MM.1S (cell line): ENCODE measurements around the gene EDAR.

Source experiments
- DNase-seq: peaks from one replicate; pipeline ENCODE4 v3.0.0-alpha.2; 2015
- H2AFZ ChIP-seq: fragments of 300-600 bp; sonication (generic); 2 replicates; pipeline ENCODE4 v1.6.0; 2016; ENCODE audit warnings: antibody characterized with exemption, low read length
- H3F3A ChIP-seq: fragments of 300-600 bp; sonication (generic); 2 replicates; pipeline ENCODE4 v1.6.1; 2016; ENCODE audit warnings: mild to moderate bottlenecking, antibody characterized with exemption, low read length, moderate library complexity, mixed read lengths; ENCODE audit not compliant: insufficient read depth
- H3K27ac ChIP-seq: fragments of 300-600 bp; sonication (generic); 2 replicates; pipeline ENCODE4 v1.5.1; 2016; ENCODE audit warnings: mild to moderate bottlenecking, low read length
- H3K27me3 ChIP-seq: fragments of 300-600 bp; sonication (generic); replicated peaks from 2 replicates; pipeline ENCODE4 v1.6.0; 2016; ENCODE audit warnings: low read length; ENCODE audit not compliant: insufficient read depth
- H3K36me3 ChIP-seq: fragments of 300-600 bp; sonication (generic); replicated peaks from 2 replicates; pipeline ENCODE4 v1.6.1; 2016; ENCODE audit warnings: mild to moderate bottlenecking, low read length, mixed read lengths; ENCODE audit not compliant: insufficient read depth
- H3K4me1 ChIP-seq: fragments of 300-600 bp; sonication (generic); 2 replicates; pipeline ENCODE4 v1.6.1; 2016; ENCODE audit warnings: low read length, mixed read lengths
- H3K4me2 ChIP-seq: fragments of 300-600 bp; sonication (generic); 2 replicates; pipeline ENCODE4 v1.6.0; 2016; ENCODE audit warnings: low read depth, low read length
- H3K4me3 ChIP-seq: fragments of 300-600 bp; sonication (generic); 2 replicates; pipeline ENCODE4 v1.5.1; 2016; ENCODE audit warnings: low read length, mixed read lengths
- H3K79me2 ChIP-seq: fragments of 300-600 bp; sonication (generic); 2 replicates; pipeline ENCODE4 v1.6.1; 2016; ENCODE audit warnings: mixed run types, low read length, mixed read lengths
- H3K9ac ChIP-seq: fragments of 300-600 bp; sonication (generic); 2 replicates; pipeline ENCODE4 v1.6.1; 2016; ENCODE audit warnings: low read length, mixed read lengths
- H3K9me2 ChIP-seq: fragments of 300-600 bp; sonication (generic); replicated peaks from 2 replicates; pipeline ENCODE4 v1.6.1; 2016; ENCODE audit warnings: mild to moderate bottlenecking, low read length, mixed read lengths; ENCODE audit not compliant: insufficient read depth
- H3K9me3 ChIP-seq: fragments of 300-600 bp; sonication (generic); replicated peaks from 2 replicates; pipeline ENCODE4 v1.6.1; 2016; ENCODE audit warnings: mild to moderate bottlenecking, low read length, mixed read lengths; ENCODE audit not compliant: insufficient read depth
- H4K20me1 ChIP-seq: fragments of 300-600 bp; sonication (generic); 2 replicates; pipeline ENCODE4 v1.6.1; 2016; ENCODE audit warnings: mild to moderate bottlenecking, low read length, moderate library complexity, mixed read lengths; ENCODE audit not compliant: insufficient read depth
- EZH2 ChIP-seq: fragments of 300-600 bp; sonication (generic); optimal IDR thresholded peaks from 2 replicates; pipeline ENCODE3; 2017; ENCODE audit warnings: low read depth, mild to moderate bottlenecking, antibody characterized with exemption, low read length, mixed read lengths
- EZH2phosphoT487 ChIP-seq: fragments of 300-600 bp; sonication (generic); IDR thresholded peaks from 2 replicates; pipeline ENCODE4 v1.6.1; 2018; ENCODE audit warnings: antibody characterized with exemption, low read length
- TF ChIP-seq, protein P1 (sequence below): fragments of 300-600 bp; sonication (generic); IDR thresholded peaks from 2 replicates; pipeline ENCODE4 v1.5.1; 2016; ENCODE audit warnings: antibody characterized with exemption, low read length, mixed read lengths

The EDAR gene

DNA sequence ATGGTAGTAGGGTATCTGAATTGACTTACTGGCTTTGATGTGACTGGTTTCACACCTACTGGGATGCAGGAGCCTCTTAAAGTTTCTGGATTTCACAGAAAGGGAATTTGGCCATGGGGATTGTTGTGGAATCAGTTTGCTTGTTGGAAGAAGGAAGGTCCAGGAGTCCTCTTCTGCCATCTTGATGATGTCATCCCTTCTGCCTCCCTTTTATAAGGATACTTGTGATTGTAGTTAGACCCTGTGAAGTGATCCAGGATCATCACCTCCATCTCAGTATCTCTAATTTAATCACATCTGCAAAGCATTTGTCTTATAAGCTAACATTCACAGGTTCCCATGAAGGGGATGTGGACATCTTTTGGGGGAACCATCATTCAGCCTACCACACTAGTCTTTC, 123.0 kb downstream of the EDAR start:
- H3K9me2 ChIP-seq: no peaks in the 10 kb centered on the region
- TF ChIP-seq EZH2: no peak
- no peak for TF ChIP-seq EZH2phosphoT487
- TF ChIP-seq, protein P1, sequence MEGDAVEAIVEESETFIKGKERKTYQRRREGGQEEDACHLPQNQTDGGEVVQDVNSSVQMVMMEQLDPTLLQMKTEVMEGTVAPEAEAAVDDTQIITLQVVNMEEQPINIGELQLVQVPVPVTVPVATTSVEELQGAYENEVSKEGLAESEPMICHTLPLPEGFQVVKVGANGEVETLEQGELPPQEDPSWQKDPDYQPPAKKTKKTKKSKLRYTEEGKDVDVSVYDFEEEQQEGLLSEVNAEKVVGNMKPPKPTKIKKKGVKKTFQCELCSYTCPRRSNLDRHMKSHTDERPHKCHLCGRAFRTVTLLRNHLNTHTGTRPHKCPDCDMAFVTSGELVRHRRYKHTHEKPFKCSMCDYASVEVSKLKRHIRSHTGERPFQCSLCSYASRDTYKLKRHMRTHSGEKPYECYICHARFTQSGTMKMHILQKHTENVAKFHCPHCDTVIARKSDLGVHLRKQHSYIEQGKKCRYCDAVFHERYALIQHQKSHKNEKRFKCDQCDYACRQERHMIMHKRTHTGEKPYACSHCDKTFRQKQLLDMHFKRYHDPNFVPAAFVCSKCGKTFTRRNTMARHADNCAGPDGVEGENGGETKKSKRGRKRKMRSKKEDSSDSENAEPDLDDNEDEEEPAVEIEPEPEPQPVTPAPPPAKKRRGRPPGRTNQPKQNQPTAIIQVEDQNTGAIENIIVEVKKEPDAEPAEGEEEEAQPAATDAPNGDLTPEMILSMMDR: no peak
- no peak overlapping the region for H3K4me2 ChIP-seq
- H3K27me3 ChIP-seq: no peaks in the 10 kb centered on the region
- H3K4me1 ChIP-seq: peaks cover 15% of the 10 kb centered on the region
- H3F3A ChIP-seq: peaks cover 9% of the 10 kb centered on the region; the same call in 1 of the 2 replicates
- no peak overlapping the region for H3K4me3 ChIP-seq
- no peak overlapping the region for H2AFZ ChIP-seq
- no peak overlapping the region for H3K27ac ChIP-seq
- no peaks in the 10 kb centered on the region for H3K9me3 ChIP-seq
- no peak for DNase-seq
- no peaks in the 10 kb centered on the region for H3K79me2 ChIP-seq
- no peak overlapping the region for H3K9ac ChIP-seq
- no peaks in the 10 kb centered on the region for H4K20me1 ChIP-seq
- H3K36me3 ChIP-seq: no peaks in the 10 kb centered on the region

DNA sequence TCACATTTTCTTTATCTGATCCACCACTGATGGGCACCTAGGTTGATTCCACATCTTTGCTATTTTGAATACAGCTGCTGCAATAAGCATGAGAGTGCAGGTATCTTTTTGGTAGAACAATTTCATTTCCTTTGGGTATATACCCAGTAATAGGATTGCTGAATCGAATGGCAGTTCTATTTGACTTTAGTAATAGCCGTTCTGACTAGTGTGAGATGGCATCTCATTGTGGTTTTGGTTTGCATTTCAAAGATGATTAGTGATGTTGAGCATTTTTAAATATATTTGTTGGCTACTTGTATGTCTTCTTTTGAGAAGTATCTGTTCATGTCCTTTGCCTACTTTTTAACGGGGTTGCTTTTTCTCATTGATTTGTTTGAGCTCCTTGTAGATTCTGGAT, 130.1 kb downstream of the EDAR start:
- no peaks in the 10 kb centered on the region for H3K27me3 ChIP-seq
- no peak for DNase-seq
- no peak overlapping the region for H3K4me2 ChIP-seq
- H2AFZ ChIP-seq: no peak overlapping the region
- no peak for TF ChIP-seq EZH2
- TF ChIP-seq, protein P1: no peak
- TF ChIP-seq EZH2phosphoT487: no peak
- H3K4me1 ChIP-seq: no peaks in the 10 kb centered on the region
- H3K9me3 ChIP-seq: no peaks in the 10 kb centered on the region
- H3K79me2 ChIP-seq: no peaks in the 10 kb centered on the region
- H3K4me3 ChIP-seq: no peak overlapping the region
- no peaks in the 10 kb centered on the region for H4K20me1 ChIP-seq
- H3K36me3 ChIP-seq: no peaks in the 10 kb centered on the region
- no peak overlapping the region for H3K9ac ChIP-seq
- no peaks in the 10 kb centered on the region for H3K9me2 ChIP-seq
- H3K27ac ChIP-seq: no peak overlapping the region
- no peaks in the 10 kb centered on the region for H3F3A ChIP-seq

DNA sequence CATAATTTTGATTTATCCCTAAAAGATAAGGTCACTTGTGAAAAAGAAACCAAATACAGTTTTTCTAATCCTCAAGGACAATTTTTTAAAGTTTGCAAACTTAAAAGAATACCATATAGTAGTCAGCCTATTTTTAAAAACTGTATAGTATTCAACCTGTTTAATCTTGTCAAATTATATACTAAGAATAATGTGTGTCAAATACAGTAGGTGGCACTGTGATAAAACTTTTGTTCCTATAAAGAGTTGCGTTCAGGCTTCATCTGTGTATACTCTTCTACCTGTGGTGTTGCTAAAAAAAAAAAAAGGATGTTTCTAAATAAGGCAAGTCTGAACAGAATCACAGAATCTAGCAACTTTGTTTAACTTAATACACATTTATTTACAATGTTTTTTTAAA, 133.8 kb downstream of the EDAR start:
- Histone ChIP-seq H3K4me3 (no peak overlapping the region), H3K79me2 (no peaks in the 10 kb centered on the region), H3K9me3 (no peaks in the 10 kb centered on the region), H3K9me2 (no peaks in the 10 kb centered on the region), H3K36me3 (no peaks in the 10 kb centered on the region), H3F3A (no peaks in the 10 kb centered on the region), H3K27me3 (no peaks in the 10 kb centered on the region), H3K27ac (no peak overlapping the region), H3K4me1 (no peaks in the 10 kb centered on the region), H2AFZ (no peak overlapping the region), H3K4me2 (no peak overlapping the region), H3K9ac (no peak overlapping the region), H4K20me1 (no peaks in the 10 kb centered on the region)
- no peak for TF ChIP-seq EZH2
- TF ChIP-seq, protein P1: peak; percentile 36
- no peak for TF ChIP-seq EZH2phosphoT487
- peak; percentile 26 for DNase-seq

DNA sequence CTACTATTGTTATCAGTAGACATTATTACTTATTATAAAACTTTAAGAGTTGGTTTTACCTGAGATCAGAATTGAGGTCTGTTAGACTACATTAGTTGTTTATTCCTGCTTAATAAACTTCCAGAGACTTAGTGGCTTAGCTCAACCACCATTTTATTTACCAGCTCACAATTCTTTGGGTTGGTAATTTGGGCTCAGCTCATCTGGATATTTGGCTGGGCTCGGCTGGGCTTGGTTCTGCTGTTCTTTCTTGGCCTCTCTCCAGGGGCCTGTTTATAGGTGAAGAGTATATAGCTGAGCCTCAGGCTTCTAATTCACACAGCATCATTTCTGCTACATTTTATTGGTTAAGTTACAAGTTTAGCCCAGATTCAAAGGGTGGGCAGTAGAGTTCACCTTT, 134.5 kb downstream of the EDAR start:
- Histone ChIP-seq H3K36me3 (no peaks in the 10 kb centered on the region), H3K9me2 (no peaks in the 10 kb centered on the region), H3K27me3 (no peaks in the 10 kb centered on the region), H3K4me1 (no peaks in the 10 kb centered on the region), H3K9ac (no peak overlapping the region), H3K79me2 (no peaks in the 10 kb centered on the region), H3K9me3 (no peaks in the 10 kb centered on the region), H4K20me1 (no peaks in the 10 kb centered on the region), H3F3A (no peaks in the 10 kb centered on the region), H3K4me2 (no peak overlapping the region), H2AFZ (no peak overlapping the region), H3K4me3 (no peak overlapping the region), H3K27ac (no peak overlapping the region)
- no peak for DNase-seq
- TF ChIP-seq EZH2 (no peak), EZH2phosphoT487 (no peak)
- TF ChIP-seq, protein P1: no peak
